GM23338 (cell line): ENCODE data around the gene CENPP. TPM values are rescaled to one million over a fixed set of nuclear protein-coding genes. Genes with fewer than 3 reads are reported as not detected.

Source experiments
- ATAC-seq: fragments of 200-7000 bp; cut with Tn5 transposase; 3 replicates; pipeline ENCODE4 v1.9.1; 2020
- DNase-seq: peaks from one replicate; pipeline ENCODE4 v3.0.0-alpha.2; 2015; ENCODE audit warnings: low spot score
- H2AFZ ChIP-seq: fragments of 200-600 bp; sonication (generic); 2 replicates; pipeline ENCODE4 v1.8.0; 2016; ENCODE audit warnings: antibody characterized with exemption, mild to moderate bottlenecking, moderate library complexity
- H3F3A ChIP-seq: fragments of 200-600 bp; sonication (generic); replicated peaks from 2 replicates; pipeline ENCODE4 v1.8.0; 2017; ENCODE audit warnings: antibody characterized with exemption, mixed run types, low read depth
- H3K27ac ChIP-seq: fragments of 200-600 bp; sonication (generic); 2 replicates; pipeline ENCODE4 v1.6.1; 2016; ENCODE audit warnings: low read depth
- H3K27me3 ChIP-seq: fragments of 200-600 bp; sonication (generic); 2 replicates; pipeline ENCODE4 v1.8.0; 2016; ENCODE audit warnings: mild to moderate bottlenecking, mixed run types, moderate library complexity; ENCODE audit not compliant: insufficient read depth
- H3K36me3 ChIP-seq: fragments of 200-600 bp; sonication (generic); 2 replicates; pipeline ENCODE4 v1.8.0; 2016; ENCODE audit warnings: mild to moderate bottlenecking; ENCODE audit not compliant: insufficient read depth
- H3K4me1 ChIP-seq: fragments of 200-600 bp; sonication (generic); 2 replicates; pipeline ENCODE4 v1.8.0; 2016; ENCODE audit warnings: mild to moderate bottlenecking, moderate library complexity; ENCODE audit not compliant: insufficient read depth
- H3K4me2 ChIP-seq: fragments of 200-600 bp; sonication (generic); 2 replicates; pipeline ENCODE4 v1.7.1; 2017; ENCODE audit warnings: mixed run types
- H3K4me3 ChIP-seq: fragments of 200-600 bp; sonication (generic); 2 replicates; pipeline ENCODE4 v1.6.1; 2016; ENCODE audit warnings: mixed run types
- H3K79me2 ChIP-seq: fragments of 200-600 bp; sonication (generic); replicated peaks from 2 replicates; pipeline ENCODE4 v1.8.0; 2017; ENCODE audit warnings: mild to moderate bottlenecking; ENCODE audit not compliant: insufficient read depth
- H3K9me2 ChIP-seq: fragments of 200-600 bp; sonication (generic); 2 replicates; pipeline ENCODE4 v1.8.0; 2017; ENCODE audit not compliant: insufficient read depth
- H4K20me1 ChIP-seq: fragments of 200-600 bp; sonication (generic); replicated peaks from 2 replicates; pipeline ENCODE4 v1.8.0; 2017; ENCODE audit warnings: mild to moderate bottlenecking; ENCODE audit not compliant: insufficient read depth
- H3K27ac Mint-ChIP-seq: 2 replicates; pipeline ENCODE4 v1.8.0; 2020; ENCODE audit warnings: inconsistent platforms, mild to moderate bottlenecking, moderate library complexity, mixed read lengths
- H3K27me3 Mint-ChIP-seq: 3 replicates; pipeline ENCODE4 v1.8.0; 2022; ENCODE audit warnings: low read depth, mild to moderate bottlenecking, moderate library complexity, mixed read lengths, inconsistent platforms; ENCODE audit not compliant: insufficient read depth, poor library complexity
- H3K36me3 Mint-ChIP-seq: 3 replicates; pipeline ENCODE4 v1.8.0; 2021; ENCODE audit warnings: low read depth, mild to moderate bottlenecking, inconsistent platforms, moderate library complexity, mixed read lengths
- H3K4me1 Mint-ChIP-seq: 3 replicates; pipeline ENCODE4 v1.8.0; 2020; ENCODE audit warnings: mild to moderate bottlenecking, inconsistent platforms, mixed read lengths
- H3K4me3 Mint-ChIP-seq: 3 replicates; pipeline ENCODE4 v1.8.0; 2021; ENCODE audit warnings: moderate library complexity, mild to moderate bottlenecking, inconsistent platforms, mixed read lengths
- H3K9me3 Mint-ChIP-seq: 3 replicates; pipeline ENCODE4 v1.8.0; 2020; ENCODE audit warnings: moderate library complexity, mild to moderate bottlenecking, inconsistent platforms, mixed read lengths
- CREB1 ChIP-seq: fragments of 250-450 bp; sonication (Bioruptor Pico); IDR thresholded peaks from 2 replicates; pipeline ENCODE4 v1.5.0; 2020; ENCODE audit warnings: low read depth, mild to moderate bottlenecking, moderate library complexity
- ETS1 ChIP-seq: IDR thresholded peaks from 2 replicates; pipeline ENCODE4 v1.6.1; 2016; ENCODE audit warnings: antibody characterized with exemption
- EZH2 ChIP-seq: fragments of 200-600 bp; sonication (generic); IDR thresholded peaks from one replicate; pipeline ENCODE4 v1.8.0; 2017; ENCODE audit warnings: antibody characterized with exemption, mild to moderate bottlenecking, low read depth; ENCODE audit not compliant: unreplicated experiment
- EZH2phosphoT487 ChIP-seq: fragments of 200-600 bp; sonication (generic); IDR thresholded peaks from one replicate; pipeline ENCODE4 v1.8.1; 2018; ENCODE audit warnings: antibody characterized with exemption; ENCODE audit not compliant: unreplicated experiment
- JUNB ChIP-seq: IDR thresholded peaks from one replicate; pipeline ENCODE4 v1.6.1; 2016; ENCODE audit warnings: antibody characterized with exemption; ENCODE audit not compliant: unreplicated experiment
- NANOG ChIP-seq: IDR thresholded peaks from 2 replicates; pipeline ENCODE4 v1.6.1; 2016; ENCODE audit warnings: antibody characterized with exemption, borderline replicate concordance
- POLR2AphosphoS5 ChIP-seq: IDR thresholded peaks from 2 replicates; pipeline ENCODE4 v1.6.1; 2016; ENCODE audit warnings: antibody characterized with exemption, low read depth
- REST ChIP-seq: IDR thresholded peaks from one replicate; pipeline ENCODE4 v1.6.1; 2018; ENCODE audit warnings: antibody characterized with exemption; ENCODE audit not compliant: unreplicated experiment
- STAT1 ChIP-seq: IDR thresholded peaks from one replicate; pipeline ENCODE4 v1.6.1; 2016; ENCODE audit warnings: antibody characterized with exemption; ENCODE audit not compliant: unreplicated experiment
- ZNF114 ChIP-seq: fragments of 250-450 bp; sonication (Bioruptor Pico); IDR thresholded peaks from 2 replicates; pipeline ENCODE4 v1.5.0; 2020; ENCODE audit warnings: mild to moderate bottlenecking, moderate library complexity
- ZNF331 ChIP-seq: fragments of 250-450 bp; sonication (Bioruptor Pico); IDR thresholded peaks from 2 replicates; pipeline ENCODE4 v1.5.0; 2020; ENCODE audit warnings: low read depth, mild to moderate bottlenecking, moderate library complexity
- ZNF462 ChIP-seq: fragments of 250-450 bp; sonication (Bioruptor Pico); IDR thresholded peaks from 2 replicates; pipeline ENCODE4 v1.5.0; 2020; ENCODE audit warnings: mild to moderate bottlenecking, moderate library complexity
- polyA plus RNA-seq: library from polyadenylated mRNA; unstranded; fragments of >200 nt; fragmentation: Nextera tagmentation; extraction: Ambion mirVana; gene quantifications from 2 replicates; pipeline ENCODE4 v1.2.1, GENCODE V29; 2016
- total RNA-seq: library from RNA; depleted of rRNA; stranded (reverse); fragments of >200 nt; shearing (Covaris generic); gene quantifications from 2 replicates; pipeline ENCODE4 v1.2.3, GENCODE V29; 2014

The CENPP gene
- total and polyA plus RNA-seq, 2 experiments from 2014 or later = 11.0 to 12.6 TPM

- Histone ChIP-seq H3K79me2 (no peaks in the 10 kb centered on the region), H2AFZ (no peak overlapping the region), H3K36me3 (no peaks in the 10 kb centered on the region), H3K4me1 (peaks cover 23% of the 10 kb centered on the region), H3F3A (no peaks in the 10 kb centered on the region), H3K4me2 (no peak overlapping the region), H3K27ac (no peak overlapping the region), H3K27me3 (no peaks in the 10 kb centered on the region), H3K4me3 (no peak overlapping the region), H3K9me2 (no peaks in the 10 kb centered on the region), H4K20me1 (no peaks in the 10 kb centered on the region)
- Mint-ChIP-seq H3K9me3 (no peaks in the 10 kb centered on the region), H3K27me3 (no peaks in the 10 kb centered on the region), H3K4me3 (no peak overlapping the region), H3K27ac (no peak overlapping the region), H3K4me1 (peaks cover 12% of the 10 kb centered on the region), H3K36me3 (no peaks in the 10 kb centered on the region)
- DNase-seq (no peak), ATAC-seq (no peak)
- TF ChIP-seq ZNF462 (no peak), STAT1 (no peak), CREB1 (CRISPR knock-in tag) (no peak), ZNF331 (no peak), JUNB (no peak), POLR2AphosphoS5 (no peak), ZNF114 (CRISPR knock-in tag) (no peak), ETS1 (no peak), REST (no peak), EZH2 (no peak), EZH2phosphoT487 (no peak), NANOG (no peak)
Measured at GRCh38 chr9:92482805-92483204, 157.1 kb downstream of the CENPP start.
